GM21528 (cell line): ENCODE results near the gene HKDC1.
"Not testable (repeated sequence)": the region's sequence is repeated elsewhere in the genome, so short reads cannot be mapped to it uniquely, and the experiment has no call there.

Experiments used
- ATAC-seq: cut with Tn5 transposase; IDR thresholded peaks from one replicate; pipeline ENCODE4 v1.9.1; 2021; ENCODE audit warnings: mild to moderate bottlenecking, moderate library complexity; ENCODE audit not compliant: unreplicated experiment, low FRiP score

HKDC1 gene

GRCh38 chr10:69220041-69220451, at the start of gene HKDC1:
TSS of gene HKDC1 (plus strand) at chr10:69220332. CDS start at chr10:69220436, 104 bp downstream.
- no peak for ATAC-seq

DNA sequence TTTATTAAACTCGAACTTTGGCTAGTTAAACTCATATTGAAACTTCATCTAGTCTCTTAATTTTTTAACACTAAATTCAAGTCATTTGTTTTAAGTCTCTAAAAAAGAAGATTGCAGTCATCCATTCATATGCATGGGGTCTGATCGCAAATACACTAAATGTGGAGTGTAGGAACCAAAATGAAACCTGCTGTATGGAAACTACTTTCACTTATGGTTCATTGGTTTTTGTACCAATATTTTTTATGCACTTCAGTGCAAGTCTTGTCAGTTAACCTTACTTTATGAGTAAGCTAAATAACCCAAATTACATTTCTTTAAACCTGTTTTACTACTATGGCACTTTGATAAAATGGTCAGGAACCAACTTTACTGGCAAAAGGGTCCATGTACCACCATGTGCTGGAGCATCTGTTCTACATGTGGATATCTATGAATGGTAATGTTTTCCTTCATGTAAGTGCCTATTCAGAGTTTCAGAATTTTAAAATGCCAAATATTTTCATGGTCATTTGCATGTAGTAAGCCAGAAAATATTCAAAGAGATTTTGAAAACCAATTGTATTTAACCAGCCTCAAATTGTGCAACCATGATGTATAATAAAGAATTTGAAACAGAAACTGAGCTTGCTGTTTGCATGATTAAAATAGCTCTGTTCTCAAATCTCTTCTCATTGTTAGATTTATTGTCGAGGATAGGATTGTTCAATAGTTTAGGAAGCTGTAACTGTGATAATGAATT, 47.7 kb upstream of the HKDC1 start:
- no peak for ATAC-seq

DNA sequence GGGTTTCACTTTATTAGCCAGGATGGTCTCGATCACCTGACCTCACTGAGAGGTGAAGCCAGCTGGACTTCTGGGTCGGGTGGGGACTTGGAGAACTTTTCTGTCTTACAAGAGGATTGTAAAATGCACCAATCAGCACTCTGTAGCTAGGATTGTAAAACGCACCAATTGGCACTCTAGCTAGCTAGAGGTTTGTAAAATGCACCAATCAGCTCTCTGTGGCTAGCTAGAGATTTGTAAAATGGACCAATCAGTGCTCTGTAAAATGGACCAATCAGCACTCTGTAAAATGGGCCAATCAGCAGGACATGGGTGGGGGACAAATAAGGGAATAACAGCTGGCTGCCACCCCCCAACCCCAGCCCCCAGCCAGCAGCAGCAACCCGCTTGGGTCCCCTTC, 44.8 kb upstream of the HKDC1 start:
- ATAC-seq, result not testable (repeated sequence)

- ATAC-seq, result no peak
These were observed 43.3 kb upstream of the HKDC1 start for GRCh38 chr10:69176823-69177222.

- peak; percentile 20 for ATAC-seq
These were observed 40.9 kb upstream of the HKDC1 start for GRCh38 chr10:69179089-69179742.

- peak; percentile 88 for ATAC-seq
These were observed 40.2 kb upstream of the HKDC1 start, which contains the start of gene SUPV3L1 for GRCh38 chr10:69179743-69180524. TSS of gene SUPV3L1 (plus strand) at chr10:69180234. CDS start at chr10:69180292, 58 bp downstream.

- peak; percentile 26 for ATAC-seq
These were observed 39.5 kb upstream of the HKDC1 start for GRCh38 chr10:69180525-69181204.

- no peak for ATAC-seq
These were observed 38.7 kb upstream of the HKDC1 start for GRCh38 chr10:69181433-69181832.

DNA sequence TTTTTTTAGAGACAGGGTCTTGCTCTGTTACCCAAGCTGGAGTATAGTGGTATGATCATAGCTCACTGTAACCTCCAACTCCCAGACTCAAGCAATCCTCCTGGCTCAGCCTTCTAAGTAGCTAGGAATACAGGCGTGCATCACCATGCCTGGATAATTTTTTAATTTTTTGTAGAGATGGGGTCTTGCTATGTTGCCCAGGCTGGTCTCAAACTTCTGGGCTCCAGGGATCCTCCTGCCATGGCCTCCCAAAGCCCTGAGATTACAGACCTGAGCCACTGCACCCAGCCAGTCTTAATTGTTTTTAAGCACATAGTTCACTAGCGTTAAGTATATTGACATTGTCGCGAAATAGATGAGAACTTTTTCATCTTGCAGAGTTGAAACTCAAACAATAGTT, 38.1 kb upstream of the HKDC1 start:
- ATAC-seq, result no peak

DNA sequence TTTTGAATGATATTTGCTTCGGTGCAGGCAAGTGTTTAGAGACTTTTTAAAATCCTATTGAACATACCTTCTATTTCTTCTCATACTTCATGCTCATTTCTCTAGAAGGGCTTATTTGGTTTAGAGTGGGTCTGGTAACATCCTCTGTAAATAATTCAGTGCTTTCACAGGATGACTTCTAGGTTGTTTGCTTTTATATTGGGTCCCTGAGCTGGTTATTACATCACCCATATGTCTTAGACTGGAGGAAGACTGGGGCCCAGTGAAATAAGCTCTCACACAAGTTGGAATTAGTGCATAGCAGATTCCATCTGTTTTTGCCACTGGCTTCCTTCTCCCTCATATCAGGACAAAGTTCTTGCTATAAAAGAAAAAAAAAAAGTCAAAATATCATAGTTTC, 33.6 kb upstream of the HKDC1 start:
- no peak for ATAC-seq

DNA sequence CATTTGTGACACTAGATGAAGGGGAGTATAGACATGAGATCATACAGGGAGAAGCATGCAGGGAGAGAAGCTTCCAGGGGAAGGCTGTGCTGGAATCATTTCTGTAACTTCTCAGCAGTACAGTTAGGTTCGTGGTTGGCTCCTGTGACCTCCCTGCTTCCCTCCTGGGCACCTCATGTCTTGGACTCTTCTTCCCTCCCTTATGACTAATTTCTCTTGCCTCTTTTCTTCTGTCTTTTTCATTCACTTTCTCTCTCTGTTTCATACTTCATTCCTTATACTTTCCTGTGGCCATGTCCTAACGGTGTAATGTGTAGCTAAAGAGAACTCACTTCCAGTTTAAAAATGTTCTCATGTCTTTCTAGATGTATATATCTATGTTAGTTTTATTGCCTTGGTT, 19.1 kb upstream of the HKDC1 start:
- ATAC-seq, result no peak

GRCh38 chr10:69202332-69202731, 17.8 kb upstream of the HKDC1 start:
- no peak for ATAC-seq

DNA sequence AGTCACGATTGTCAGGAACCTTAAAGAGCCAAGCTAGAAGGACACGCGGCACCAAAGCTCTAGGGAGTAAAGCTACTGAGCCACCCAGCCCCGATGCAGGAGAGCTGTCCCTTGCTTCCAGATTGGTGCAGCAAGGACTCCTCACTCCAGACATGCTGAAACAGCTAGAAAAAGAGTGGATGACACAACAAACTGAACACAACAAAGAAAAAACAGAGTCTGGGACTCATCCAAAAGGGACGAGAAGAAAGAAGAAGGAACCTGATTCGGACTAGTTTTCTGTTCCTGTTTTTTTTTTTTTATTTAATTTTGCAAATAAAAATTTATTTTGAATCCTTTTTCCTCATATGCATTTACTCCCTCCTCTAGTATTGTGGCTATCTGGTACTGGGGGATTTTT, 11.4 kb upstream of the HKDC1 start:
- no peak for ATAC-seq

DNA sequence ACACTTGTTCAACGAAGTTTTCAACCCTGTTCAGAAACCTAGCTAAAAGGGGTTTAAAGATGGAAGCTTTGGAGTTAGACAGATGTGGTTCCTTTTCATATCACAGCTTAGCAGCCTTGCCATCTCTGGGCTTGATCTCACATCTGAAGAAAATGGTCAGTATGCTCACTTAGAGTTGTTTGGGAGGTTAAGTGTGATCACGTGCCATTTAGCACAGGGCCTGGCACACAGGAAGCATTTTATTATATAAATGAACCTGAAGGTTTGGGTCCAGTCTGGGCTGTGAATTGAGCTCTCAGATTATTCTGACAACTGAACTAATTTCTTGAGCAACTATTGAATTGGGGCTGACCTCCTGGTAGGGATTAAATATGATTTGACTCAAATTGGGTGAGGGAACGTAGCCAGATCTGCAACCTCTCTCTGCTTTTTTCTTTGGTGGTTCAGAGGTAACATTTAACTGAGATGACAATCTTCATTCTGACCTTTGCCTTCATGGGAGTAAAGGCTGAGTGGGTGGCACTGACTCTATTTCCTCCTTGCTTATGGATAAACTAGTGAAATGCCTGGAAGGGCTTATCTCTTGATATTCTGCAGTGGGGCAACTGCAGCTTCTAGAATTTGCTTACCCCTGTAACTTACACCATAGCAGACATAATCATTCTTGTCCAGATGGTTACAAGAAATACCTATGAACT, 10.2 kb upstream of the HKDC1 start:
- ATAC-seq, result no peak

DNA sequence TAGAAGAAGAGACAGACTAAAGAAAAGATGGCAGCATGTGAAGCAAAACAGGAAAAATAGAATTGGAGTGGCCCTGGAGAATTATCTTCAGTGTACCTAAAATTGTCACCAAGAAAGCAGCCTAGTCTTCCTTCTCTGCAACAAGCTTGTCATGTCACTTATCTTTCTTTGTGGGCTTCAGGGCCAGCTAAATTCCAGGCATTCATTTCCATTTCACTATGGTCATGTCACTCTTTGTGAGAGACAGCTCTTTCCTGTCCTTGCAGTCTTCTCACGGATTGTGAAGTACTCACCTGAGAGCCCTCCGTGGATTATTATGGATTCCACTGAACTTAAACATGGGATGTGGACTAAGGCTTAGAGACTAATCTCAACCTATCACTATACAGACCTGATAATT, 9.0 kb upstream of the HKDC1 start:
- ATAC-seq, result no peak

DNA sequence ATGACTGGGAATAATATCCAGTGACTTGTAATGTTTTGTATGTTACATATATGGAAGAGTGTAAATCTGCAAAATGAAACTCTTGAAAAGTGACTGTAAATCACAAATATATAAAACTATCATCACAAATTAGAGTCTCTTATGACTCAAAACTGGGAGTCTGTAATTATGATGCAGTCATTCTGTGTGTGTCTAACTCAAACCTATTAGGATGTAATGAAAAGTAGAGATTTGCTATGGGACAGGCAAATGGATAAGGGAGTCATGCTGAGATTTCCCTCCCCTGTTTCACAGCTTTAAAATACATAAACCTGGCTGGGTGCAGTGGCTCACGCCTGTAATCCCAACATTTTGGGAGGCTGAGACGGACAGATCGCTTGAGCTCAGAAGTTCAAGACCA, 8.6 kb upstream of the HKDC1 start:
- no peak for ATAC-seq

- no peak for ATAC-seq
These were observed 6.4 kb upstream of the HKDC1 start for GRCh38 chr10:69213591-69214311.

DNA sequence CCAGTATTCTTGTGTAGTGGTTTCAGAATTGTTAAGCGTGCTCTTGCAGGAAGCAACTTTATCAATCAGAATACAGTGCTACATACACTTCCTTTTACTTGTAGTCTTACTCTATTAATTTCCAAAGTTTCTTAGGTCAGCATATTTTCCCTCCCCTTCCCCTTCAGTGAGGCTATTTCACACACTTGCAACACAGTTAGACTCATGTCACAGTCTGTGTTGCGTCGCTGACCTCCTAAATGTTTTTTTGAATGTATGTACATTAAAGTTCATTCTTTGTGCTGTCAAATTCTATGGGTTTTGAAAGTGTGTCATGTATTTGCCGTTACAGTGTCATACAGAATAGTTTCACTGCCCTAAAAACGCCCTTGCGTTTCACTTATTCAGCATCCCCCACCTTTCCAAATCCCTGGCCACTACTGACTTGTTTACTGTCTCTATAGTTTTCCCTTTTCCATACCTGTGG, 5.4 kb upstream of the HKDC1 start:
- ATAC-seq, result no peak

- no peak for ATAC-seq
These were observed 4.5 kb upstream of the HKDC1 start for GRCh38 chr10:69215405-69216171.
